Esophagus squamous epithelium (tissue), 4 donors: ENCODE data around the gene ACD.

Experiments
- POLR2A ChIP-seq, 4 donors: fragments of 450-650 bp; IDR thresholded peaks; one replicate each; pipeline ENCODE4 v1.6.1; 2017; ENCODE audit warnings: antibody characterized with exemption in 4 of 4, mild to moderate bottlenecking in 4 of 4, moderate library complexity in 3 of 4
- TF ChIP-seq, protein P1 (sequence below), 6 experiments: fragments of 450-650 bp in 4 of 6; fragments of 200-600 bp in 2 of 6; sonication (generic) in 2 of 6; IDR thresholded peaks; one replicate each; pipeline ENCODE4 v1.5.1; 2016 to 2019; ENCODE audit warnings: antibody characterized with exemption in 6 of 6, mild to moderate bottlenecking in 4 of 6, moderate library complexity in 4 of 6

DNA sequence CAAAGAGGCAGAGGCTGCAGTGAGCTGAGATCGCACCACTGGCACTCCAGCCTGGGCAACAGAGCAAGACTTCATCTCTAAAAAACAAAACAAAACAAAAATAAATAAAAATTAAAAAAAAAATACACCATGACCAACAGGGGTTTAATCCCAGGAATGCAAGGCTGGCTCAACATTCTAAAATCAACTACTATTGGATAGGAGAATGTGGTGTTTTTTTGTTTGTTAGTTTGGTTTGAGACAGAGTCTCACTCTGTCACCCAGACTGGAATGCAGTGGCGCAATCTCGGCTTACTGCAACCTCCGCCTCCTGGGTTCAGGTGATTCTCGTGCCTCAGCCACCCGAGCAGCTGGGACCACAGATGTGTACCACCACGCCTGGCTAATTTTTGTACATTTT, 39.2 kb upstream of the ACD start:
- TF ChIP-seq POLR2A (IDR thresholded peaks at IDR 0.05), result no peak
- TF ChIP-seq, protein P1, sequence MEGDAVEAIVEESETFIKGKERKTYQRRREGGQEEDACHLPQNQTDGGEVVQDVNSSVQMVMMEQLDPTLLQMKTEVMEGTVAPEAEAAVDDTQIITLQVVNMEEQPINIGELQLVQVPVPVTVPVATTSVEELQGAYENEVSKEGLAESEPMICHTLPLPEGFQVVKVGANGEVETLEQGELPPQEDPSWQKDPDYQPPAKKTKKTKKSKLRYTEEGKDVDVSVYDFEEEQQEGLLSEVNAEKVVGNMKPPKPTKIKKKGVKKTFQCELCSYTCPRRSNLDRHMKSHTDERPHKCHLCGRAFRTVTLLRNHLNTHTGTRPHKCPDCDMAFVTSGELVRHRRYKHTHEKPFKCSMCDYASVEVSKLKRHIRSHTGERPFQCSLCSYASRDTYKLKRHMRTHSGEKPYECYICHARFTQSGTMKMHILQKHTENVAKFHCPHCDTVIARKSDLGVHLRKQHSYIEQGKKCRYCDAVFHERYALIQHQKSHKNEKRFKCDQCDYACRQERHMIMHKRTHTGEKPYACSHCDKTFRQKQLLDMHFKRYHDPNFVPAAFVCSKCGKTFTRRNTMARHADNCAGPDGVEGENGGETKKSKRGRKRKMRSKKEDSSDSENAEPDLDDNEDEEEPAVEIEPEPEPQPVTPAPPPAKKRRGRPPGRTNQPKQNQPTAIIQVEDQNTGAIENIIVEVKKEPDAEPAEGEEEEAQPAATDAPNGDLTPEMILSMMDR (IDR thresholded peaks at IDR 0.05), result no peak
